ENCODE results near the gene CASZ1. TPM values are rescaled to one million over a fixed set of nuclear protein-coding genes. Genes with fewer than 3 reads are reported as not detected.
A peak's percentile ranks its signal among the peaks of the same experiment; 100 is the strongest.

Gene CASZ1
- total RNA-seq, 2 donors from 2014 or later = 90.9 to 96.9 TPM

GRCh38 chr1:10663678-10664035 lies 132.8 kb downstream of the CASZ1 start:
- TF ChIP-seq POLR2AphosphoS5 (IDR thresholded peaks at IDR 0.05) (peak; percentile 39), POLR2A (IDR thresholded peaks at IDR 0.05) (no peak)
- Histone ChIP-seq H3K9me3 (no peaks in the 10 kb centered on the region), H3K36me3 (peaks cover 8 to 14% of the 10 kb centered on the region in 2 donors), H3K27ac (peak overlapping the region; percentile 91 to 96), H3K27me3 (replicated peaks; ENCODE audit: insufficient read depth) (no peaks in the 10 kb centered on the region), H3K4me1 (replicated peaks) (peaks cover 55% of the 10 kb centered on the region), H3K4me3 (no peak overlapping the region)
- peak; percentile 45 for DNase-seq (ENCODE audit: low spot score)
- intact Hi-C loops (cut with DNase I) = no loop called here
- WGBS = 38% methylated on average over 14 of the region's 15 CpGs

DNA sequence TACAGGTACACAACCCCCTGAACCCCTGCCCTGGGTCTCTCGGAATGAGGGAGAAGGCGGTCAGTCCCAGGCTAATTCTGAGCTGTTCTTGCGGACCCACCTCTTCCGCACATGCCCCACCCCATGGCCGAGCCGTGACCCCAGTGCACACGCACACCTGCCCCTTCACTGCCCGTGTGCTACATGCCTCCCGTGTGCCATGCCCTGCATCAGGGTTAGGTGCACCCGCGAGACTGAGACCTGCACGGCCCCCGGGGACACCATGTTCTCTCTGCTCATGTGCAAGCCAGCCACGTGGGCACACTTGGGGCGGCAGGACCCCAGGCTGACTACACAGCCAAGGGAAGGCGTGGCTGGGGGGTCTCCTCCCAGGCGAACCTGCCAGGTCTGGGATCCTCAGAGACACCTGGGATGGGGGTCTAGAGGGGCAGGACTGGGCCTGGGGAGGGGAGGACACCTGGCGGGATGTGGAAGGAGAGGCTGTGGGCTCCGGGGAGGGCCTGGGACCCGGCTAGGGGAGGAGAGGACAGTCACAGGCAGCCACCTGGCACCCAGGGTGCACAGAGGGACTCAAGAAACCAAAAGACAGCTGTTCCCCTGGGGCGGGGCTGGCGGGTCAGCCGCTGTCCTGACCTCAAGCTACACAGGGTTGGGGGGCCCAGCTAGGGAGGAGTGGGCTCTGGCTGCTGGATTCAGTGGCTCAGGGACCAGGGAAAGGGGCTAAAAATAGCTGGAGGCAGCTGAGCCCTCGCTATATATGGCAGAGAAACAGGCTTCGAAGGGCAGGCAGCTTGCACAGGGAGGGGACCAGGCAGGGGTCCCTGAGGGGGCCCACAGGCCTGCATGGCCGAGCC lies 133.4 kb downstream of the CASZ1 start:
- H3K27ac ChIP-seq = peak overlapping the region; percentile 91 to 96
- H3K27me3 ChIP-seq (replicated peaks; ENCODE audit: insufficient read depth) = no peaks in the 10 kb centered on the region
- H3K4me1 ChIP-seq (replicated peaks) = peaks cover 49% of the 10 kb centered on the region
- H3K36me3 ChIP-seq = peaks cover 8 to 14% of the 10 kb centered on the region in 2 donors
- WGBS = 73% methylated on average over 26 of the region's 26 CpGs
- TF ChIP-seq POLR2A (IDR thresholded peaks at IDR 0.05) = no peak
- DNase-seq (ENCODE audit: low spot score) = no peak
- no peak overlapping the region for H3K4me3 ChIP-seq
- intact Hi-C loops (cut with DNase I) = no loop called here
- H3K9me3 ChIP-seq = no peaks in the 10 kb centered on the region

DNA sequence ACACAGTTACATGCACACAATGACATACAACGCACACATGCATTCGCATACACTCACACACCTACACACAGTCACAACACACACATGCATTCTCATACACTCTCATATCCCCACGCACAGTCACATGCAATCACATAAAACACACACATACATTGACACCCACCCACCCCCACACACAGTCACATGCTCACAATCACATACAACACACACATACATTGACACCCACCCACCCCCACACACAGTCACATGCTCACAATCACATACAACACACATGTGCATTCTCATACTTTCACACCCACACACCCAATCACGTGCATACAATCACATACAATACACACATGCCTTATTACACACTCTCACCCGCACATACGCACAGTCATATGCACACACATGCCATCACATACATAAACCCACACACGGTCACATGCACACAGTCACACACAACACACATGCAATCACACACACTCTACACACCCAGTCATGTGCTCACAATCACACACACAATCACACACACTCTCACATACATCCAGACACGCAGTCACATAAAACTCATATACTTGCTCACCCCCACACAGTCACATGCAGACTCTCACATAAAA lies 134.3 kb downstream of the CASZ1 start:
- Histone ChIP-seq H3K4me3 (no peak overlapping the region), H3K4me1 (replicated peaks) (peaks cover 40% of the 10 kb centered on the region), H3K36me3 (peaks cover 8 to 15% of the 10 kb centered on the region in 2 donors), H3K9me3 (no peaks in the 10 kb centered on the region), H3K27ac (peak overlapping the region; percentile 91 to 96), H3K27me3 (replicated peaks; ENCODE audit: insufficient read depth) (no peaks in the 10 kb centered on the region)
- intact Hi-C loops (cut with DNase I) = no loop called here
- TF ChIP-seq POLR2AphosphoS5 (IDR thresholded peaks at IDR 0.05) = no peak
- no peak for TF ChIP-seq POLR2A (IDR thresholded peaks at IDR 0.05)
- TF ChIP-seq, protein P1, sequence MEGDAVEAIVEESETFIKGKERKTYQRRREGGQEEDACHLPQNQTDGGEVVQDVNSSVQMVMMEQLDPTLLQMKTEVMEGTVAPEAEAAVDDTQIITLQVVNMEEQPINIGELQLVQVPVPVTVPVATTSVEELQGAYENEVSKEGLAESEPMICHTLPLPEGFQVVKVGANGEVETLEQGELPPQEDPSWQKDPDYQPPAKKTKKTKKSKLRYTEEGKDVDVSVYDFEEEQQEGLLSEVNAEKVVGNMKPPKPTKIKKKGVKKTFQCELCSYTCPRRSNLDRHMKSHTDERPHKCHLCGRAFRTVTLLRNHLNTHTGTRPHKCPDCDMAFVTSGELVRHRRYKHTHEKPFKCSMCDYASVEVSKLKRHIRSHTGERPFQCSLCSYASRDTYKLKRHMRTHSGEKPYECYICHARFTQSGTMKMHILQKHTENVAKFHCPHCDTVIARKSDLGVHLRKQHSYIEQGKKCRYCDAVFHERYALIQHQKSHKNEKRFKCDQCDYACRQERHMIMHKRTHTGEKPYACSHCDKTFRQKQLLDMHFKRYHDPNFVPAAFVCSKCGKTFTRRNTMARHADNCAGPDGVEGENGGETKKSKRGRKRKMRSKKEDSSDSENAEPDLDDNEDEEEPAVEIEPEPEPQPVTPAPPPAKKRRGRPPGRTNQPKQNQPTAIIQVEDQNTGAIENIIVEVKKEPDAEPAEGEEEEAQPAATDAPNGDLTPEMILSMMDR (IDR thresholded peaks at IDR 0.05) = no peak
- no peak for DNase-seq (ENCODE audit: low spot score)
- 93% methylated on average over 8 of the region's 8 CpGs for WGBS

- no peak for DNase-seq (ENCODE audit: low spot score)
- intact Hi-C loops (cut with DNase I) = no loop called here
- Histone ChIP-seq H3K4me3 (no peak overlapping the region), H3K27me3 (replicated peaks; ENCODE audit: insufficient read depth) (no peaks in the 10 kb centered on the region), H3K9me3 (no peaks in the 10 kb centered on the region), H3K27ac (peak overlapping the region in 1 of 2 donors; percentile 47), H3K4me1 (replicated peaks) (peaks cover 33% of the 10 kb centered on the region), H3K36me3 (peaks cover 8 to 19% of the 10 kb centered on the region in 2 donors)
- TF ChIP-seq, protein P1 (IDR thresholded peaks at IDR 0.05) = no peak
- TF ChIP-seq POLR2A (IDR thresholded peaks at IDR 0.05) (no peak), POLR2AphosphoS5 (IDR thresholded peaks at IDR 0.05) (no peak)
- 90% methylated on average over 5 of the region's 5 CpGs for WGBS
Measured at GRCh38 chr1:10661453-10661852, 135.0 kb downstream of the CASZ1 start.

GRCh38 chr1:10659646-10660540 lies 136.6 kb downstream of the CASZ1 start:
- peaks cover 8 to 19% of the 10 kb centered on the region in 2 donors for H3K36me3 ChIP-seq
- no peaks in the 10 kb centered on the region for H3K27me3 ChIP-seq (replicated peaks; ENCODE audit: insufficient read depth)
- no peak overlapping the region for H3K4me3 ChIP-seq
- DNase-seq (ENCODE audit: low spot score) = no peak
- no peaks in the 10 kb centered on the region for H3K9me3 ChIP-seq
- intact Hi-C loops (cut with DNase I) = no loop called here
- peaks cover 19% of the 10 kb centered on the region for H3K4me1 ChIP-seq (replicated peaks)
- no peak for TF ChIP-seq POLR2A (IDR thresholded peaks at IDR 0.05)
- no peak for TF ChIP-seq POLR2AphosphoS5 (IDR thresholded peaks at IDR 0.05)
- TF ChIP-seq, protein P1 (IDR thresholded peaks at IDR 0.05) = no peak
- peak overlapping the region in 1 of 2 donors; percentile 47 for H3K27ac ChIP-seq
- 90% methylated on average over 49 of the region's 52 CpGs for WGBS
